OCI-LY7 (cell line): ENCODE data around the gene CHN2. TPM values are rescaled to one million over a fixed set of nuclear protein-coding genes. Genes with fewer than 3 reads are reported as not detected.

Experiments
- BruUV-seq: library from RNA; stranded (reverse); fragments of 400-500 nt; replicated peaks from 2 replicates; lab custom pipeline; 2021; lab: Mats Ljungman, UMichigan
- CTCF ChIA-PET: fragments of 300-600 bp; sonication (Branson Sonifier 250); formaldehyde crosslinking; loops from one replicate; lab custom pipeline; 2022; ENCODE audit warnings: antibody characterized with exemption; ENCODE audit not compliant: unreplicated experiment; lab: Charles Lee
- POLR2A ChIA-PET: fragments of 300-600 bp; sonication (Branson Sonifier 250); formaldehyde crosslinking; loops from one replicate; lab custom pipeline; 2022; ENCODE audit warnings: antibody characterized with exemption; lab: Charles Lee
- DNase-seq: peaks from one replicate; pipeline ENCODE4 v3.0.0-alpha.2; 2015; ENCODE audit warnings: low spot score
- H2AFZ ChIP-seq: fragments of 200-600 bp; sonication (generic), shearing (Covaris generic); 2 replicates; pipeline ENCODE4 v1.6.1; 2014; ENCODE audit warnings: mild to moderate bottlenecking, antibody characterized with exemption, low read length, moderate library complexity
- H3K27ac ChIP-seq: fragments of 200-600 bp; sonication (generic); 2 replicates; pipeline ENCODE4 v1.5.1; 2014; ENCODE audit warnings: mixed run types, low read depth, mild to moderate bottlenecking, moderate library complexity, low read length, inconsistent platforms; ENCODE audit not compliant: poor library complexity, severe bottlenecking
- H3K36me3 ChIP-seq: fragments of 200-600 bp; sonication (generic); 2 replicates; pipeline ENCODE4 v1.6.1; 2014; ENCODE audit warnings: mild to moderate bottlenecking, antibody characterized with exemption, low read length, moderate library complexity, mixed read lengths; ENCODE audit not compliant: insufficient read depth
- H3K4me1 ChIP-seq: fragments of 200-600 bp; sonication (generic); 2 replicates; pipeline ENCODE4 v1.5.1; 2014; ENCODE audit warnings: mild to moderate bottlenecking, low read length; ENCODE audit not compliant: insufficient read depth, poor library complexity, severe bottlenecking
- H3K4me2 ChIP-seq: fragments of 200-600 bp; sonication (generic); 2 replicates; pipeline ENCODE4 v1.6.1; 2014; ENCODE audit warnings: mild to moderate bottlenecking, low read length
- H3K4me3 ChIP-seq: fragments of 200-600 bp; sonication (generic); 2 replicates; pipeline ENCODE4 v1.5.1; 2014; ENCODE audit warnings: mild to moderate bottlenecking, low read depth, low read length; ENCODE audit not compliant: poor library complexity, severe bottlenecking
- H3K79me2 ChIP-seq: fragments of 200-600 bp; sonication (generic); 2 replicates; pipeline ENCODE4 v1.6.1; 2016; ENCODE audit warnings: low read depth, mild to moderate bottlenecking, low read length, moderate library complexity, mixed read lengths; ENCODE audit not compliant: insufficient read depth
- H3K9me2 ChIP-seq: fragments of 200-600 bp; sonication (generic); 2 replicates; pipeline ENCODE4 v1.6.1; 2016; ENCODE audit warnings: mild to moderate bottlenecking, low read length, mixed read lengths; ENCODE audit not compliant: insufficient read depth
- H3K9me3 ChIP-seq: fragments of 200-600 bp; sonication (generic); 2 replicates; pipeline ENCODE4 v1.6.1; 2014; ENCODE audit warnings: mild to moderate bottlenecking, mixed run types, low read length, mixed read lengths
- H4K20me1 ChIP-seq: fragments of 200-600 bp; sonication (generic); 2 replicates; pipeline ENCODE4 v1.6.1; 2014; ENCODE audit warnings: mild to moderate bottlenecking, antibody characterized with exemption, low read length, moderate library complexity, mixed read lengths; ENCODE audit not compliant: insufficient read depth
- CTCF ChIP-seq: fragments of 200-600 bp; sonication (generic); conservative IDR thresholded peaks from 2 replicates; pipeline ENCODE4 v1.5.1; 2014; ENCODE audit warnings: mild to moderate bottlenecking, antibody characterized with exemption, low read length, moderate library complexity, mixed read lengths
- EZH2phosphoT487 ChIP-seq: fragments of 200-600 bp; sonication (generic); IDR thresholded peaks from 2 replicates; pipeline ENCODE4 v1.6.1; 2018; ENCODE audit warnings: low read depth, borderline replicate concordance, mild to moderate bottlenecking, mixed run types, antibody characterized with exemption, low read length, moderate library complexity, mixed read lengths
- intact Hi-C: fragments of 100-400 bp; cut with micrococcal nuclease; formaldehyde crosslinking; loops from one replicate; pipeline ENCODE4 v1.10.0; 2022; ENCODE audit not compliant: unreplicated experiment
- total RNA-seq, 2 experiments: library from RNA; depleted of rRNA in 1 of 2; stranded (reverse); fragments of >200 nt in 1 of 2; shearing (Covaris generic) in 1 of 2; gene quantifications; 2 replicates each; pipeline ENCODE4 v1.2.3, GENCODE V29; 2014 to 2022

Gene CHN2
- total RNA-seq, 2 experiments from 2014 or later: not detected

GRCh38 chr7:29367784-29368183 is 173.2 kb downstream of the CHN2 start:
- ChIA-PET POLR2A (no interaction called here), CTCF (no interaction called here)
- Histone ChIP-seq H3K4me1 (no peaks in the 10 kb centered on the region), H3K27ac (no peak overlapping the region), H3K36me3 (no peaks in the 10 kb centered on the region), H2AFZ (no peak overlapping the region), H3K9me3 (no peaks in the 10 kb centered on the region), H3K9me2 (no peaks in the 10 kb centered on the region), H3K4me3 (no peak overlapping the region), H3K79me2 (no peaks in the 10 kb centered on the region), H4K20me1 (no peaks in the 10 kb centered on the region), H3K4me2 (no peak overlapping the region)
- no peak for DNase-seq
- no peak for TF ChIP-seq CTCF
- no peak for TF ChIP-seq EZH2phosphoT487
- no TSS peak for BruUV-seq
- intact Hi-C loops: no loop called here

GRCh38 chr7:29369909-29370488 is 175.4 kb downstream of the CHN2 start:
- no peak overlapping the region for H3K4me2 ChIP-seq

More at GRCh38 chr7:29369909-29370488, 175.4 kb downstream of the CHN2 start:
- Histone ChIP-seq H2AFZ (no peak overlapping the region), H3K4me3 (no peak overlapping the region), H3K36me3 (no peaks in the 10 kb centered on the region), H3K27ac (no peak overlapping the region), H3K9me2 (no peaks in the 10 kb centered on the region), H4K20me1 (no peaks in the 10 kb centered on the region), H3K79me2 (no peaks in the 10 kb centered on the region), H3K4me1 (no peaks in the 10 kb centered on the region), H3K9me3 (no peaks in the 10 kb centered on the region)
- intact Hi-C loops: no loop called here
- TF ChIP-seq EZH2phosphoT487: no peak
- no peak for TF ChIP-seq CTCF
- CTCF ChIA-PET: no interaction called here
- BruUV-seq: no TSS peak
- POLR2A ChIA-PET: interaction anchor here (0.5 kb wide), 1 partner anchor 382 kb away, joined by 3 read pairs; no protein-coding TSS in a partner anchor
- no peak for DNase-seq
